Left lobe of liver (tissue), 2 donors: ENCODE data around the gene LYPD3. TPM values are rescaled to one million over a fixed set of nuclear protein-coding genes. Genes with fewer than 3 reads are reported as not detected.
"Not testable (repeated sequence)": the region's sequence is repeated elsewhere in the genome, so short reads cannot be mapped to it uniquely, and the experiment has no call there.

Source experiments
- ATAC-seq: fragments of 200-7000 bp; cut with Tn5 transposase; one replicate; pipeline ENCODE4 v1.9.1; 2020; ENCODE audit warnings: mild to moderate bottlenecking, moderate library complexity
- DNase-seq: peaks from one replicate; pipeline ENCODE4 v3.0.0-alpha.2; 2020; ENCODE audit warnings: low spot score
- total RNA-seq: library from RNA; stranded (reverse); gene quantifications from one replicate; pipeline ENCODE4 v1.2.1, GENCODE V29; 2021
- donor health status: DM: no; HTN: no; CAD: no; lungs with moderate emphysema.
- donor health status: DM: no; HTN: yes; CAD: no.

LYPD3 gene
- total RNA-seq, 1 donor from 2014 or later: 0.53 TPM

DNA sequence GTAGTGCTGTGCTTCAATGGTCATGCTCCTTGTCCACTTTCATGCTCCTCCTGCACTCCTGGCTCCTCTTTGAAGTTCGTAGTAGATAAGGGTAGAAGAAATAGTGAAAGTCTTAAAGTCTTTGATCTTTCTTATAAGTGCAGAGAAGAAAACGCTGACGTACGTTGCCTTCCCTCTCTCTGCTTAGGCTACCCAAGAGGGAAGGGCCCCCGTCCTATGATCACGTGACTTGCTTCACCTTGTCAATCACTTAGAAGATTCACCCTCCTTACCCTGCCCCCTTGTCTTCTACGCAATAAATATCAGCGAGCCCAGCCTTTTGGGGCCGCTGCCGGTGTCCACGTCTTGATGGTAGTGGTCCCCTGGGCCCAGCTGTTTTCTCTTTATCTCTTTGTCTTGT is 28.1 kb downstream of the LYPD3 start:
- not testable (repeated sequence) for ATAC-seq, DNase-seq

DNA sequence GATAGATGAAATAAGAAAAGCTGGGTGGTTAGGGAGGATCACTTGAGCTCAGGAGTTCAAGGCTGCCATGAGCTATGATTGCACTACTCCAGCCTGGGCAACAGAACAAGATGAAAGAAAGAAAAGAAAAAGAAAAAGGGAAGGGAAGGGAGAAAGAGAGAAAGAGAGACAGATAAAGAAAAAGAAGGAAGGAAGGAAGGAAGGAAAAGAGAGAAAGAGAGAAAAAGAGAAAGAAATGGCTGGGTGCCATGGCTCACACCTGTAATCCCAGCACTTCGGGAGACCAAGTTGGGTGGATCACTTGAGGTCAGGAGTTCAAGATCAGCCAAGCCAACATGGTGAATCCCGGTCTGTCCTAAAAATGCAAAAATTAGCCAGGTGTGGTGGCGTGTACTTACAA is 29.6 kb downstream of the LYPD3 start:
- DNase-seq (no peak), ATAC-seq (no peak)

DNA sequence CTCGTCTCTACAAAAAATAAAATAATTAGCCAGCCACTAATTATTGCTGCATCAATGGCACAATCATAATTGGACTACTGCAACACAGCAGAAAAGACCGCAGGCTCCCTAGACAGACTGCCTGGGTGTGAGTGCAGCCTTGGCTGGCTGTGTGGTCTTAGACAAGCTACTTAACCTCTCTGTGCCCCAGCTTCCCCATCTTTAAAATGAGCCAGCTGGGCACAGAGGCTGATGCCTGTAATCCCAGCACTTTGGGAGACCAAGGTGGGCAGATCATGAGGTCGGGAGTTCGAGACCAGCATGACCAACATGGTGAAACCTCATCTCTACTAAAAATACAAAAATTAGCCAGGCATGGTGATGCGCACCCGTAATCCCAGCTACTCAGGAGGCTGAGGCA is 31.7 kb downstream of the LYPD3 start:
- no peak for ATAC-seq

DNA sequence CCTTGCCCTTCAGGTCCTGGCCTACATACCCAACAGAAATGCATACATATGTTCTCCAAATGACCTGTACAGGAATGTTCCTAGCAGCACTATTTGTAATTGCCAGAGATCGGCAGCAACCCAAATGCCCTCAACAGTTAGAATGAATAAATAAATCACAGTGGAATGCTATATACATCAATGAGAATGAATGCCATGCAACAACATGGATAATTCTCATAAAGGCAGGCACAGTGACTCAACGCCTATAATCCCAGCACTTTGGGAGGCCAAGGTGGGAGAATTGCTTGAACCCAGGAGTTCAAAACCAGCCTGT is 32.1 kb downstream of the LYPD3 start:
- DNase-seq (no peak), ATAC-seq (no peak)

More for the DNA sequence above, 31.7 kb downstream of the LYPD3 start:
- no peak for DNase-seq

DNA sequence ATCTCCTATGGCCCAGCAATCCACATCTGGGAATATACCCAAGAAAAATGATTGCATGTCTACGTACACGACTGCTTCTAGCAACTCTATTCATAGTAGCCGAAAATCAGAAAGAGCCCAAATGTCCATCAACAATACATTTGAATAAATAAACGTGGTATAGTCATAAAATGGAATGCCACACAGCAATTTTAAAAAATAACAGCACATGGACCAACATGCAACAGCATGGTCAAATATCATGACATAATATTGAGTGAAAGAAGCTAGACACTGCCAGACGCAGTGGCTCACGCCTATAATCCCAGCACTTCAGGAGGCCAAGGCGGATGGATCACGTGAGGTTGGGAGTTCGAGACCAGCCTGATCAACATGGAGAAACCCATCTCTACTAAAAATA is 34.4 kb downstream of the LYPD3 start:
- no peak for ATAC-seq
- DNase-seq: no peak

DNA sequence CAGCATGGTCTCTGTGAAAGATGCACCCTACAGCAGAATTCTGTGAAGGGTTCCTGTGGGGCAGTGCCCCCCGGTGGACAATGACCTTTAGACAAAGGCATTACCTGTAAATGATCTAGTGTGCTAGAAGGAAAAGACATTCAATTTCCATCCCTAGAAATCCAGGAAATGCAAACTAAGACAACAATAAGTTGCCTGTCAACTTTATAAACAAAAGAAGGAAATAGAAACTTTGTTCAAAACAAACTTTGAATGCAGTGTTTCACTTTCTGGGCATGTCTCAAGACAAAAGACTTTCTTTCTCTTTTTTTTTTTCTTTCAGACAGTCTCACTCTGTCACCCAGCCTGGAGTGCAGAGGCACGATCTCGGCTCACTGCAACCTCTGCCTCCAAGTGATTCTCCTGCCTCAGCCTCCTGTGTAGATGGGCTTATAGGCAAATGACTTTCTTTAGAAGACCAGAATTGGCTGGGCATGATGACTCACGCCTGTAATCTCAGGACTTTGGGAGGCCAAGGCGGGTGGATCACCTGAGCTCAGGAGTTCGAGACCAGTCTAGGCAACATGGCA is 35.2 kb downstream of the LYPD3 start:
- no peak for ATAC-seq
- no peak for DNase-seq

DNA sequence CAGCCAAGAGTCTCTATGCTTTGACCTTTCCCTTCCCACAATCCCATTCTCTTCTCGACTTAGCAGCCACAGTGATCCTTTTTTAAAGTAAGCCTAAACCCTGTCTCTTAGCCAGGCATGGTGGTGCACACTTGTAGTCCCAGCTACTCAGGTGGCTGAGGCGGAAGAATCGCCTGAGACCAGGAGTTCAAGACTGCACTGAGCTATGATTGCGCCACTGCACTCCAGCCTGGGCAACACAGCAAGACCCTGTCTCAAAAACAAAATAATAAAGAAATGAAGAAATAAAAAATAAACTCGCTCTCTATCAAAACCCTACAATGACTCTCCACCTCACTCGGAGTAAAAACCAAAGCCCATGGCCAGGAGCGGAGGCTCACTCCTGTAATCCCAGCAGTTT is 36.0 kb downstream of the LYPD3 start:
- no peak for DNase-seq
- no peak for ATAC-seq

DNA sequence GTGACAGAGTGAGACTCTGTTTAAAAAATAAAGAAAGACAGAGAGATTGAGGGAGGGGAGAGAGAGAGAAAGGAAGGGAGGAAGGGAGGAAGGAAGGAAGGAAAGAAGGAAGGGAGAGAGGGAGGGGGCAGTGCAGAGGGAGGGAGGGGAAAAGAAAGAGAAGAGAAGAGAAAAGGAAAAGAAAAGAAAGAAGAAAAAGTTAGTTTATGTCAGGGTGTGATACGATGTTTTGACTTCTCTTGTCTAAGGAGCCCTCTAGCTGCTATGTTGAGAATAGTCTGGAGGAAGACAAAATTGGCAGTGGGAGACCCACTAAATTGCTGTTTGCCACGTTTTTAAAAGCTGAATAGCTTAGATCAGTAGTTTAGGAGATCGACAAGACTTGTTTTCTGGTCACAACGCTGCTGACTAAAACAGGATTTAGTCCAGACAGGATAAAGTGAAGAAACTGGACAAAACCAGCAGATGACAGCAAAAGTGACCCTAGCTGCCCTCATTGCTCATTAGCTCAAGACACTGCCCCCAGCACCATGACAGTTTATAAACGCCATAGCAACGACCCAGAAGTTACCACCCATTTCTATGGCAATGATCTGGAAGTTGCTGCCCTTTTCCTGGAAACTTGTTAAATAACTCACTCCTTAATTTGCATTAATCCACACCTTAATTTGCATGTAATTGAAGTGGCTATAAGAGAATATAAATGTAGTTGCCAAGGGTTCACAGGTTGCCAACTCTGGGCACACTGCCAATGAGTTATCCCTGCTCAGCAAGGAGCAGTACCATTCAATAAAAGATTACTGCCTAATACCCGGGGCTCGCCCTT is 39.6 kb downstream of the LYPD3 start:
- ATAC-seq (peak; percentile 55), DNase-seq (peak; percentile 51)

DNA sequence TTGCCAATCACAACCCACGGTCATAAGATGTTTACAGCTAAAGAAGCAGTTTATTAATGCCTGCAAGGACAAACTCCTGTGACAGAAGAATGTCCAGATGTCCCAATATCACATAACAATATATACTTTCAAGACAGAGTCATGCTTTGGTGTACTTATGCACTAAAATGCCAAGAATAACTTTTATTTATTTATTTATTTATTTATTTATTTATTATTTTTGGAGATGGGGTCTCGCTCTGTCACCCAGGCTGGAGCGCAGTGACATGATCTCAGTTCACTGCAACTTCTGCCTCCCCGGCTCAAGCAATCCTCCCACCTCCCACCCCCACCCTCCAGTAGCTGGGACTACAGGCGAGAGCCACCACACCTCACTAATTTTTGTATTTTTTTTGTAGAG is 41.6 kb downstream of the LYPD3 start:
- no peak for DNase-seq
- no peak for ATAC-seq

DNA sequence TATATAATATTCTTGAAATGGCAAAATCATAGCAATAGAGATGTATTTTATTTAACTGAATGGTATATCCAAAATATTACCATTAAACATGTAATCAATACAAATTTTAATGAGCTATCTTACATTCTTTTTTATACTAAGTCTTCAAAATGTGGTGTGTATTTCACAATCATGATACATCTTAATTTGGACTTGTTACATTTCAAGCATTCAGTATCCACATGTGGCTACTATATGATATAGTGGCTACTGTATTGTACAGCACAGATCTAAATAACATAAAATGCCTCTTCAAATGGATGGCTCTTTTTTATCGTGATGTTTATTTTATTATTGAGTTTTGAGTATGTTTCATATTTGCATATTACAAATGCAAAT is 42.7 kb downstream of the LYPD3 start:
- DNase-seq: no peak
- ATAC-seq: no peak

DNA sequence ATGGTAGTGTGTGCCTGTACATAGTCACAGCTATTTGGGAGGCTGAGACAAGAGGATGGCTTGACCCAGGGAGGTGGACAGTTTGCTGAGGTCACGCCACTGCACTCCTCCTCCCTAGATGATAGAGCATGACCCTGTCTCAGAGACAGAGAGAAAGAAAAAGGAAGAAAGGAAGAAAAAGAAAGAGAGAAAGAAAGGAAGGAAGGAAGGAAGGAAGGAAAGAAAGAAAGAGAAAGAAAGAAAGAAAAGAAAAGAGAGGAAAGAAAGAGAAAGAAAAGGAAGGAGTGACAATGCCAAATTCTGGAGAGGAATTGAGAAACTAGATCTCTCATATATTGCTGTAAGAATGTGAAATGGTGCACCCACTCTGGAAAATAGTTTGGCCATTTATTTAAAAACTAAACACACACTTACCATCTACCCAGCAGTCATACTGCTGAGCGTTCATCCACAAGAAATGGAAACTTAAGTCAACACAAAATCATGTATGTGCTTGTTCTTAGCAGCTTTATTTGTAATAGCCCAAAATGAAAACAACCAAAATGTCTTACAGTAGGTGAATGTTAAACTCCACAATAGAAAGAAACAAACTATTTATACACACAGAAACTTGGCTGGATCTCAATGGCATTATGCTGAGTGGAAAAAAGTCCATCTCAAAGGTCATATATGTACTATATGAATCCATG is 43.3 kb downstream of the LYPD3 start:
- no peak for ATAC-seq
- DNase-seq: no peak

DNA sequence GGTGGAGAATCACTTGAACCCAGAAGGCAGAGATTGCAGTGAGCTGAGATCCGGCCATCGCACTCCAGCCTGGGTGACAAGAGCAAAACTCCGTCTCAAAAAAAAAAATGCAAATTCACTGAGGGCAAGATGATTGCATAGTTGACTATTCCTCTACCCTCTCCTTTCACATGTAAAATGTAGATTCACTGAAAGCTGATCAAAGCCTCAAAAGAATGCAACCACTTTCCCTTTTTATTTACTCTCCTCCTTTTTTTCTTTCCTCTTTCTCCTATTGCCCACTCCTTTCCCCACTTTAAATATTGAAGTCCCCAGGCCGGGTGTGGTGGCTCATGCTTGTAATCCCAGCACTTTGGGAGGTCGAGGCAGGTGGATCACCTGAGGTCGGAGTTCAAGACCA is 44.5 kb downstream of the LYPD3 start:
- no peak for ATAC-seq
- DNase-seq: peak; percentile 6

DNA sequence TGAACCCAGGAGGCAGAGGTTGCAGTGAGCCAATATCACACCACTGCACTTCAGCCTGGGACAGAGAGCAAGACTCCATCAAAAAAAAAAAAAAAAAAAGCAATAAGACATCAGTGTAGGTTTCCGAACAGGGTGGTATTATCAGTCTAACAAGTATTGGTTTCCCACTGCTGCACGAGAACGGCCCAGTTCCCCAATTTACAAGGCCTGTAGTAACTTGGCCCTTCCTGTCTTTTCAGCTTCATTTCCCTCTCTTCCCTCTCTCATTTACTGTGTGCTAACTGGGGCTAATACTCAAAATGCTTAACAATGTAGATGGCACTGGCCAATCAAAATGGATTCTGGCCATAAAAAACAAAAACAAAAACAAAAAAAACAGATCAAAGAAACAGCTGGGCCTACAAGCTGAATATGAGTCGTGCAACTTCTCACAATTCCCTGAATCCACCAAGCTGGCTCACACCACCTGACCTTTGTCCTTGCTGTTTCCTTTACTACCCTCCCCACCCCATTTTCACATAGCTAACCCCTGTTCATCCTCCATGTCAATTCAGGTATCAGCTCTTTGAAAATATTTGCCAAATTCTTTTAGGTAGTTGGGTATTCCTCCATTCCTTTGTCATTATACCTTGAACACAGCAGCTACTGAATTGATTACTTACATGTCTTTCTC is 48.3 kb downstream of the LYPD3 start:
- no peak for DNase-seq
- ATAC-seq: no peak

DNA sequence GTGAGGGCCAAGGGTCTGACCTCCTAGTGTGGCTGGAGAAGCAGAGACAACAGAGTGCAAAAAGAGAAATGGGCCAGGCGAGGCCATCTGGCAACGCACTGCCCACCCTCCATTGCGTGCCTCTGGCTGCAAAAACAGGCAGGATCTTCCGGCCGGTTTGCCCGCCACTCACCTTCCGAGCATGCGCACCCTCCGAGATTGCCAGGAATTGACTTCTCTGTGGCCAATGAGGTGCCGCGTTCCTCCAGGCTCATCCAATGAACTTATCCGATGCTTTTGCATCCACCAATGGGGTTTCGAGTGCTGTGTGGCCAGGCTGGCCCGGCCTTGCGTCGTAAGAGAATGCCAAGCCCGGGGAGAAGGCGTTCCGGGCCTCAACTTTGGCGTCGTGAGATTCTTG is 50.9 kb downstream of the LYPD3 start, which contains the start of gene TEX101:
TEX101 (plus strand) TSS at position 337 of the 400 bp plus-strand sequence. CDS start 1,030 bp downstream, outside the sequence.
- ATAC-seq (no peak), DNase-seq (no peak)

DNA sequence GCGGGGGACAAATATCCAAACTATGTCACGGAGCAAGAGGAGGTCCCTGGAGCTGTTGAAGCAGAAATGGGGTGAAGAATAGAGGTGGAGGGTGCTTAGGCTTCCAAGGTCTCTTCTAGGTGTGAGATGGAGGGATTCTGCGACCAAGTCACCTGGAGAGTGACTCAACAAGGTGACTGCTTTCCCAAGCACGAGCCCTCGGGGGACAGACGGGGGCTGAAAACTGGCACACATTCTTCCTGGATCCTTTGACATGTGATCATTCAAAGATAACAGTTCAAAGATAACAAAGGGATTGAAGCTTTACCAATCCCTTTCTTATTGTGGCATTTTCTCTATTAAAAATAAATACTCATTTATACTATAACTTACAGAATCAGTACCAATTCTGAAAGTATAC is 53.0 kb downstream of the LYPD3 start:
- no peak for ATAC-seq
- DNase-seq: no peak

Other genes starting within 250 kb of the LYPD3 start
- gene PSG9, start 196.1 kb downstream of the LYPD3 start, total RNA-seq: not detected
- 0.38 TPM for gene CD177, start 111.9 kb downstream of the LYPD3 start, total RNA-seq
- not detected for gene TEX101, start 50.7 kb downstream of the LYPD3 start, total RNA-seq
- gene PHLDB3, start 39.1 kb upstream of the LYPD3 start, total RNA-seq: 17.7 TPM
- 43.5 TPM for gene ETHE1, start 61.6 kb upstream of the LYPD3 start, total RNA-seq
- gene ZNF575, start 67.6 kb upstream of the LYPD3 start, total RNA-seq: 1.5 TPM
- 8.8 TPM for gene XRCC1, start 109.9 kb upstream of the LYPD3 start, total RNA-seq
- gene PINLYP, start 110.2 kb upstream of the LYPD3 start, total RNA-seq: 0.88 TPM
- gene IRGQ, start 130.5 kb upstream of the LYPD3 start, total RNA-seq: 17.1 TPM
- gene ZNF576, start 131.0 kb upstream of the LYPD3 start, total RNA-seq: 7.7 TPM
- 0.35 TPM for gene SRRM5, start 146.5 kb upstream of the LYPD3 start, total RNA-seq
- gene ZNF428, start 154.0 kb upstream of the LYPD3 start, total RNA-seq: 15.7 TPM
- gene CADM4, start 174.2 kb upstream of the LYPD3 start, total RNA-seq: 5.1 TPM
- 3.4 TPM for gene PLAUR, start 204.6 kb upstream of the LYPD3 start, total RNA-seq